DMS153 (cell line): Measurements from ENCODE around the gene ZBTB49.

ENCODE experiments used
- DNase-seq: peaks from one replicate; lab custom pipeline; 2025; lab: John Stamatoyannopoulos, UW

ZBTB49 gene

GRCh38 chr4:4284827-4285618, 5.0 kb upstream of the ZBTB49 start:
- DNase-seq, result no peak

GRCh38 chr4:4288098-4288497, 2.0 kb upstream of the ZBTB49 start:
- no peak for DNase-seq

GRCh38 chr4:4289055-4289454, 996 bp upstream of the ZBTB49 start:
- DNase-seq, result no peak

GRCh38 chr4:4289597-4289940, 482 bp upstream of the ZBTB49 start:
- no peak for DNase-seq

GRCh38 chr4:4293279-4293678, 3.2 kb downstream of the ZBTB49 start:
- DNase-seq, result no peak

- DNase-seq, result no peak
Observed at GRCh38 chr4:4296283-4296846, 6.3 kb downstream of the ZBTB49 start.

GRCh38 chr4:4299006-4299405, 9.0 kb downstream of the ZBTB49 start:
- no peak for DNase-seq

- DNase-seq, result no peak
Observed at GRCh38 chr4:4302001-4302400, 11.9 kb downstream of the ZBTB49 start.

GRCh38 chr4:4302416-4302815, 12.4 kb downstream of the ZBTB49 start:
- DNase-seq, result no peak

- no peak for DNase-seq
Observed at GRCh38 chr4:4306920-4307319, 16.9 kb downstream of the ZBTB49 start.

GRCh38 chr4:4308800-4309441, 18.9 kb downstream of the ZBTB49 start:
- DNase-seq, result no peak

- DNase-seq, result no peak
Observed at GRCh38 chr4:4311193-4311592, 21.1 kb downstream of the ZBTB49 start.

GRCh38 chr4:4315461-4316149, 25.6 kb downstream of the ZBTB49 start:
- no peak for DNase-seq

GRCh38 chr4:4316150-4316495, 26.1 kb downstream of the ZBTB49 start:
- no peak for DNase-seq

- no peak for DNase-seq
Observed at GRCh38 chr4:4317496-4318232, 27.6 kb downstream of the ZBTB49 start.

GRCh38 chr4:4320528-4320927, 30.5 kb downstream of the ZBTB49 start:
- DNase-seq, result no peak

GRCh38 chr4:4320951-4321714, 31.1 kb downstream of the ZBTB49 start:
- DNase-seq, result no peak

GRCh38 chr4:4321951-4322688, 32.1 kb downstream of the ZBTB49 start:
- DNase-seq, result no peak

- DNase-seq, result no peak
Observed at GRCh38 chr4:4323705-4324534, 33.9 kb downstream of the ZBTB49 start.

GRCh38 chr4:4325321-4325720, 35.3 kb downstream of the ZBTB49 start:
- no peak for DNase-seq
